GM21619 (cell line): ENCODE measurements around the gene ZNF629.

ENCODE experiments used
- ATAC-seq: cut with Tn5 transposase; IDR thresholded peaks from one replicate; pipeline ENCODE4 v1.9.1; 2021; ENCODE audit not compliant: unreplicated experiment

The ZNF629 gene

DNA sequence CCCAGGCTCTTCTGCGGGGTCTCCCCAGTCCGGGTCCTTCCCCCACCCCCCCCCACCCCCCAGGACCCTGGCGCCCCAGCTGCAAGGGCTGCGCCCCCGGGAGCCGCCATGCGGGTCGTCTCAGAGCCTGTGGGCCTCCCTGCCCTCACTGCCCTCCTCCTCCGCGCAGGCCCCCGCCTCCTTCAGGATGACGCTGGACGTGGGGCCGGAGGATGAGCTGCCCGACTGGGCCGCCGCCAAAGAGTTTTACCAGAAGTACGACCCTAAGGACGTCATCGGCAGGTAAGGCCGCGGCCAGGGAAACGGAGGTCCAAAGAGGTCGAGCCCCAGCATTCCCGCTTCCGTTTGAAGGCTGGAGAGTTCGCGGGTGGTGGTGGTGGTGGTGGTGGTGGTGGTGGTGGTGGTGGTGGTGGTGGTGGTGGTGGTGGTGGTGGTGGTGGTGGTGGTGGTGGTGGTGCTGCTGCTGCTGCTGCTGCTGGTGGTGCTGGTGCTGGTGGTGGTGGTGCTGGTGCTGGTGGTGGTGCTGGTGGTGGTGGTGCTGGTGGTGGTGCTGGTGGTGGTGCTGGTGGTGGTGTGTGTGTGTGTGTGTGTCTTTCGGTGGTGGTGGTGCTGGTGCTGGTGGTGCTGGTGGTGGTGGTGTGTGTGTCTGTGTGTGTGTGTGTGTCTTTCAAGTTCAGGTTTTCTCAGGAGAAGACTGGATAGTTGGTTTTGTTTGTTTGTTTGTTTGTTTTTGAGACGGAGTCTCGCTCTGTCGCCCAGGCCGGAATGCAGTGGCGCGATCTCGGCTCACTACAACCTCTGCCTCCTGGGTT is 38.2 kb downstream of the ZNF629 start:
- ATAC-seq, result no peak

DNA sequence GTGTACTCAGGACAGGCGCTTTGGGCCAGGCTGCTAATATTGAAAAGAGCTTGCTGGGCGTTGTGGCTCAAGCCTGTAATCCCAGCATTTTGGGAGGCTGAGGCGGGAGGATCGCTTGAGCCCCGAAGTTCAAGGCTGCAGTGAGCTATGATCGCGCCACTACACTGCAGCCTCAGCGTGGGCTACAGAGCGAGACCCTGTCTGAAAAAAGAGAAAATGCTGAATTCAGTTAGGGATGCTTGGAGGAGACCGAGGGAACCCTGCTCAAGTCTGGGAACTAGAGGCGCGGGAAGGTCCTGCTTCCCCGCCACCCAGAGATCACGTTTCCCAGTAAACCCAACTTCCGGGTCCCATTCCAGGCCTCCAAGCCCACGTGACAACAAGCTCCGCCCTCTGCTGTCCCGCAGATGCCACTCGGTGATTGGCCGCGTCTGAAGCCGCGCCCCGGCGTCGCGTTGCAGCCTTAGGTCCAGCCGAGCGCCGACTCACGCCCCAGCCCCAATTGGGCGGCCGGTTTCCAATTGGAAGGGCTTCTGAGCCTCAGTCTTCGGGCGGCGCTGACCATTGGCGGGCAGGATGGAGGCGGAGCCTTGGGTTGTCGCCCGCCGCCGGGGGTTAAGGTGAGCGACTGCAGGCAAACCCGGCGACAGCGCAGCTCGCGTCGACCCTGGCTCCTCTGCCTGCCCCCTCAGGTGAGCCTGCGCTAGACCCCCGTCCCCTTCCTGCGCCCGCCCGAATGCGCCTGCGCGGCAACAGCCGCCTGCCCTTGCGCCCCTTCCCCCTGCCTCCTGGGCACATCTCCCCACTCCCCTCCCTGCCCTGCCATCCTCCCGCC is 39.0 kb downstream of the ZNF629 start, which contains the start of gene PHKG2:
TSS of gene PHKG2 (plus strand) at position 627 of the 835 bp plus-strand sequence. CDS start 396 bp downstream, outside the sequence.
- ATAC-seq, result peak; percentile 94

DNA sequence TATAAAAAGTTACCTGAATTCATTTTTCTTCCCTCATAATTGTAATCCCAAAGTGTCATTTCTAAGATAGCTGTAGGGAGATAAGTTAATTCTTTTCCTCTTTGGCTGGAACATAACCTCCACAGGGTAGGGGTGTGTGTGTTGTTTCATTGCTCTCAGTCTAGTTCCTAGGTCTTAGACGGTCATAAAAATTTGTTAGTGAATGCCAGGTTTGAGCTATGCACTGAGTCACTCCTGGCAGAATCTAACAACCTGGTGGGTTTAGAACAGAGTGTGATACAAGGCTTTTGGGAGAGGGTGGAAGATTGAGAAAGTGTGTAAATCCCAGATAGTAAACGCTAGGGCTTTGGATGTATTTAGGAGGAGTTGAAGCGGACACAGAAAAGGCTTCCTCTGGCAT is 39.7 kb downstream of the ZNF629 start:
- ATAC-seq, result no peak

DNA sequence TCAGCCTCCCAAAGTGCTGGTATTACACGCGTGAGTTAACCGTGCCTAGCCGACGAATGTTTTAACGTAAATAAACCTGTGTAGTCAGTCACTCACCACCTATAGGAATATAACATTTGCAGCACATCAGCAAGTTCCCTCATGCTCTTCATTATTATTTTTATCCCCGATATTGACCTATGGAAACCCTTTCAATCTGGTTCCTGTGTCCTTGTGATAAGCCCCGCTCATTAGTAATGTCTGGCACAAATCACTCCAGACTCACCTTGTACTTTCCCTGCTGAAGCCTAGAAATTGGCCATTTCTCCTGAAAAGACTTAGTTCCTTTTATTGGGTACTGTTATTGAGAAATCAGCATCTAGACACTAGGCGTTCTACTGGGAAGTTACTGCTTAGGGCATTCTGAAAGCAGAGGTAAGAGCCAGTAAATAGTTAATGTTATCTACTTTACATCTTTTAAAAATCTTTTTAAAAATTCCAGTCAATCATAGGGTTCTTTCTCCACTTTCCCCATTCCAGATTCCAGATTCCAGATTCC is 40.3 kb downstream of the ZNF629 start:
- ATAC-seq, result no peak

DNA sequence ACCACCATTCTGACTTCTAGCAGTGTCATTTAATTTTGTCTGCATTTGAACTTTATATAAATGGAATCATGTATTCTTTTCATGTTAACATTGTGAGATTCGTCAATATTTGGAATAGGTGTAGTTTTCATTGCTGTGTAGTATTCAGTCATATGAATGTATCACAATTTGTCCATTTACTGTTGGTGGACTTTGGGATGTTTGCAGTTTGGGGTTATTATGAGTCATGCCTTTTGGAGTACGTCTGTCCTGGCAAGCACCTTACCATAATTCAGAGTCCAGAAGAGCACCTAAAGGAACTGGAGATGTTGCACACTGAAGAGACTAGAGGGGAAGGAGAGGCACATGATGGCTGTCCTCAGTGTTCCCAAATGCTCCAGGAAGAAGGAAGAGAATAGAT is 41.9 kb downstream of the ZNF629 start:
- ATAC-seq, result no peak

DNA sequence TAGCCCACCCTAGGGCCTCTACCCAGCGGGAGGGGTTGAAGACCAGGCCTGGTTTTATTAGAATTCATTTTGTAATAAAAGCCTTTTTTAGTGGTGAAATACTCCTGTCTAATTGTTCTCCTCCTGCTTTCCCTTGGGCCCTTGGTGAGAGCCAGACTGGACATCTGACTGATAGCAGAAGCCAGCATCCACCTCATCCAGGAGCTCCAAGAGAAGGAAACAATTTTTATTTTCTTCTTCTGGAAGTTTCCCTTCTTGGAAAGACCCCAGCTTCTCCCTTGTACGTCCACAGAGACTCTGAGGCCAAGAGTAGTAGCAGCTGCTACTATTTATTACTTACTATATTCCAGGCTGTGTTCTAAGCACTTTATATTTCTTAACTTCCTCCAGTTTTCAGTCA is 42.8 kb downstream of the ZNF629 start:
- no peak for ATAC-seq

DNA sequence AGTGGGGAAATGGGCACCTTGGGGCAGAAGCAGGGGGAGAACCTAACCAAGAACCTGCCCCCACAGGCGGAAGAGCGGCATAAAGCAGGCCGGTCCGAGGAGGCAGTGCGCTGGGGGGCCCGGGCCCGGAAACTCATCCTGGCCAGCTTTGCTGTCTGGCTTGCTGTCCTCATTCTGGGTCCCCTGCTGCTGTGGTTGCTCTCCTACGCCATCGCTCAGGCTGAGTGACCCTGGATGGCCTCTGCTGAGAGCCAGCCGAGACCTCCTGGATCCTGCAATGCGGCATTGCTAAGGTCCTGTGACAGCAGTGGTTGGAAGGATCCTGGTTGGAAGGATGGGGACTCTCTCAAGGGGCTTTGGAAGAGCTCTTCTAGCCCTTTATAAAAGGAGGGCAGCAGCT is 43.3 kb downstream of the ZNF629 start:
- no peak for ATAC-seq

DNA sequence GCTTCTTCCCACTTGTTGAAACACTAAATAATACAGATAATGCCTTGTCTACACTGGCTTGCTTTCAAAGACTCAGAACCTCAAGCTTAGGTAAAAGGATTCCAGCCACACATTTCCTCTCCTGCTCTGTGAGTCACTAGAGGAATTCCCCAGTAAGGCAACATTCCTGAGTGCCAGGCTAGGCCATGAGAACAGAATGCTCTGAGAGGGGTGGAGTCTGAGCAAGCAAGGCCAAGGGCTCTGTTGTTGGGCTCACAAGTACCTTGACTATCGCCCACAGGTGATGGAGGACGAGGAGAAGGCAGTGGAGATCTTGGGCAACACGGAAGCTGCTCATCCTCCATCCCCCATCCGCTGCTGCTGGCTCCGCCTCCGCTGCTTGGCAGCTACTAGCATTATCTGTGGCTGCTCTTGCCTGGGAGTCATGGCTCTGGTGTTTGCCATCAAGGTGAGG is 45.5 kb downstream of the ZNF629 start:
- no peak for ATAC-seq

DNA sequence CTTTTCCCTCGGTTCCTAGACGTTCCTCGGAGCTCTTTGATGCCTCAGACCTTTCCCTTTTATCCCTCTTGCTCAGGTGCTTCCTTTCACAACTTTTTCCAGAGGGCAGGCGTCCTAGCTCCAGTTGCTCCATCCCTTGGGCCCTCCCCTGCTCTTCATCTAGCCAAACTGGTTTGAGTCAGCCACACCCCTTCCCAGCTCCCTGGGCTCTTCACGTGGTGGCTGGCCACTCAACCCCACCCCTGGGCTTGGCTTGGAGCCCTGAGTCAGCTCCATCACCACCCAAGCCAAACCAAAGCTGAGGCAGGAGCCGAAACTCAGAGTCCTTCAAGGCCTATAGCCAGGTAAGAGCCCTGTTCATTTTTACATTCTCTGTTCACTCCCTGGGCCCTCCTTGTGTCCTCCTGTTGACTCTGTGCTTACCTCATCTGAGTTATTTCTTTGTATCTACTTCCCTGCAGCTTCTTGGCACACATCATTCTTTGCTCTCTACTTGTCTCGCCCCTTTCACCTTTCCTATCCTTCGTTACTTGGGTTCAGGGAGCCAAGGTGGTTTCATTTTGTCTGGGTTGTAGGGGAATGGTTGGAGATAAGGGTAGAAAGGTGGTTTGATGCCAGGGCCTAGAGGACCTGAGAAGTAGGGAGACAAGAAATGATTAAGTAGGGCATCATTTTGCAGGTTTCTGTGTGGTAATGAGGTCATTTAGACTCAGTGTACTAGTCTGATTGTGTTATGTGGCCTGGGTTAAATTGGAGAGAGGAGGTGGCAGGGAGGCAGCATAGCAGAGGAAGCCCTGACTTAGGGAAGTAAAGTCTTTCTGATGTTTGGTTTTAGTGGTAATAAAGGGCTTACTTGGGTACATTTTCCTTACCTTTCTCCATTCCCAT is 46.4 kb downstream of the ZNF629 start:
- ATAC-seq, result no peak

DNA sequence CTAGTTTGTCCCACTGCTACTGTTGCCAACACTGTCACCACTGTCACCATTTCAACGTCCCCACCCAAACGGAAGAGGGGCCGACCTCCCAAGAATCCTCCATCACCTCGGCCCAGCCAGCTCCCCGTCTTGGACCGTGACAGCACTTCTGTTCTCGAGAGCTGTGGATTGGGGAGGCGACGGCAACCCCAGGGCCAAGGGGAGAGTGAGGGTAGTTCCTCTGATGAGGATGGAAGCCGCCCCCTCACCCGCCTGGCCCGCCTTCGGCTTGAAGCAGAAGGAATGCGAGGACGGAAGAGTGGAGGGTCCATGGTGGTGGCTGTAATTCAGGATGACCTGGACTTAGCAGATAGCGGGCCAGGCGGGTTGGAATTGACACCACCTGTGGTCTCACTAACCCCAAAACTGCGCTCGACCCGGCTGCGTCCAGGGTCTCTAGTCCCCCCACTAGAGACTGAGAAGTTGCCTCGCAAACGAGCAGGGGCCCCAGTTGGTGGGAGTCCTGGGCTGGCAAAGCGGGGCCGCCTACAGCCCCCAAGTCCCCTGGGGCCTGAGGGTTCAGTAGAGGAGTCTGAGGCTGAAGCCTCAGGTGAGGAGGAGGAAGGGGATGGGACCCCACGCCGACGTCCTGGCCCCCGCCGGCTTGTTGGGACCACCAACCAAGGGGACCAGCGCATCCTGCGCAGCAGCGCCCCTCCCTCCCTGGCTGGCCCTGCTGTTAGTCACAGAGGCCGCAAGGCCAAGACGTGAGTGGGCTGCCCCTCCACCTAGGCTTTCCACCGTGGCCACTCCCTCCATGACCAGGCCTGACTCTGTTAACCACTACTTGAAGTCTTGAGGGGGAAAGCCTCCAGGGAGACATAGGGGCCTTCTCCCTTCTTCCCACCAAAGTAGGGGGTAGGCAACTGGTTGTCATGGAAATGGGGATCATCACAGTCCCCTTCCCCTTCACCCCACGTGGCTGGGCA is 47.7 kb downstream of the ZNF629 start:
- no peak for ATAC-seq

DNA sequence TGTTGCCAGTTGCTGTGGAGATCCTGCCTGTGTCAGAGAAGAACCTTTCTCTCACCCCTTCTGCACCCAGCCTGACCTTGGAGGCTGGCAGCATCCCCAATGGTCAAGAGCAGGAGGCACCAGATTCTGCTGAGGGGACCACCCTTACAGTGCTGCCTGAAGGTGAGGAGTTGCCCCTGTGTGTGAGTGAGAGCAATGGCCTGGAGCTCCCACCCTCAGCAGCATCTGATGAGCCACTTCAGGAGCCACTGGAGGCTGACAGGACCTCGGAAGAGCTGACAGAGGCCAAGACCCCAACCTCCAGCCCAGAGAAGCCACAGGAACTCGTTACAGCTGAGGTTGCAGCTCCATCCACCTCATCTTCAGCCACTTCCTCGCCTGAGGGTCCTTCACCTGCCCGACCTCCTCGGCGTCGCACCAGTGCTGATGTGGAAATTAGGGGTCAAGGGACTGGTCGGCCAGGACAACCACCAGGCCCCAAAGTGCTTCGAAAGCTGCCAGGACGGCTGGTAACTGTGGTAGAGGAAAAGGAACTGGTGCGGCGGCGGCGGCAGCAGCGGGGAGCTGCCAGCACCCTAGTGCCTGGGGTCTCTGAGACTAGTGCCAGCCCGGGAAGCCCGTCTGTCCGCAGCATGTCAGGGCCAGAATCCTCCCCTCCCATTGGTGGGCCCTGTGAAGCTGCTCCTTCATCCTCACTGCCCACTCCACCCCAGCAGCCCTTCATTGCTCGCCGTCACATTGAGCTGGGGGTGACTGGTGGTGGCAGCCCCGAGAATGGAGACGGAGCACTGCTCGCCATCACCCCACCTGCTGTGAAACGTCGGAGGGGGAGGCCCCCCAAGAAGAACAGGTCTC is 49.0 kb downstream of the ZNF629 start:
- no peak for ATAC-seq

DNA sequence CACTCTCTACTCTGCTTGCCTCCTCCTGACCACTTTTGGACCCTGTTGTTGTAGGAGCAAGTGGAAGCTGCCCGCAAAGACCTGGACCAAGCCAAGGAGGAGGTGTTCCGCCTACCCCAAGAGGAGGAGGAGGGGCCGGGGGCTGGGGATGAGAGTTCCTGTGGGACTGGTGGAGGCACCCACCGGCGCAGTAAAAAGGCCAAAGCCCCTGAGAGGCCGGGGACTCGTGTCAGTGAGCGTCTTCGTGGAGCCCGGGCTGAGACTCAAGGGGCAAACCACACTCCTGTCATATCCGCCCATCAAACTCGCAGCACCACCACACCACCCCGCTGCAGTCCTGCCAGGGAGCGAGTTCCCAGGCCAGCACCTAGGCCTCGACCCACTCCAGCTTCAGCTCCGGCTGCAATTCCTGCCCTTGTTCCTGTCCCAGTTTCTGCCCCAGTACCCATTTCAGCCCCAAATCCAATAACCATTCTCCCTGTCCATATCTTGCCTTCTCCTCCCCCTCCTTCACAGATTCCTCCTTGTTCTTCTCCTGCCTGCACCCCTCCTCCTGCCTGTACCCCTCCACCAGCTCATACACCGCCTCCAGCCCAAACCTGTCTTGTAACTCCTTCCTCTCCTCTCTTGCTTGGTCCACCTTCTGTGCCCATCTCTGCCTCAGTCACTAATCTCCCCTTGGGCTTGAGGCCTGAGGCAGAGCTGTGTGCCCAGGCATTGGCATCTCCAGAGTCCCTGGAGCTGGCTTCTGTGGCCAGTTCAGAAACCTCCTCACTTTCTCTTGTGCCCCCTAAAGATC is 49.8 kb downstream of the ZNF629 start:
- no peak for ATAC-seq

DNA sequence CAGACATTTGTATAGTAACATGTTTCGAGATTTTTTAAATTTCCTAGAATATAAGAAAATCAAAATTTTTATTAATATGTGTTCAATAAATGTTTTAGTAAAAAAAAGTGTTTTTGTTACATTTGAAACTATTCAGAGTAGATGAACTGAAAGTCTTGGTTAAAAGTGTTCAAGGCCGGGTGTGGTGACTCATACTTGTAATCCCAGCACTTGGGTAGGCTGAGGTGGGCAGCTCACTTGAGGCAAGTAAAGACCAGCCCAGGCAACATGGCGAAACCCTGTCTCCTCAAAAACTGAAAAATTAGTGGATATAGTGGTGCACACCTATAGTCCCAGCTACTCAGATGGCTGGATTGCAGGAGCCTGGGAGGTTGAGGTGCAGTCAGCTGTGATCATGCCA is 55.6 kb downstream of the ZNF629 start:
- no peak for ATAC-seq

DNA sequence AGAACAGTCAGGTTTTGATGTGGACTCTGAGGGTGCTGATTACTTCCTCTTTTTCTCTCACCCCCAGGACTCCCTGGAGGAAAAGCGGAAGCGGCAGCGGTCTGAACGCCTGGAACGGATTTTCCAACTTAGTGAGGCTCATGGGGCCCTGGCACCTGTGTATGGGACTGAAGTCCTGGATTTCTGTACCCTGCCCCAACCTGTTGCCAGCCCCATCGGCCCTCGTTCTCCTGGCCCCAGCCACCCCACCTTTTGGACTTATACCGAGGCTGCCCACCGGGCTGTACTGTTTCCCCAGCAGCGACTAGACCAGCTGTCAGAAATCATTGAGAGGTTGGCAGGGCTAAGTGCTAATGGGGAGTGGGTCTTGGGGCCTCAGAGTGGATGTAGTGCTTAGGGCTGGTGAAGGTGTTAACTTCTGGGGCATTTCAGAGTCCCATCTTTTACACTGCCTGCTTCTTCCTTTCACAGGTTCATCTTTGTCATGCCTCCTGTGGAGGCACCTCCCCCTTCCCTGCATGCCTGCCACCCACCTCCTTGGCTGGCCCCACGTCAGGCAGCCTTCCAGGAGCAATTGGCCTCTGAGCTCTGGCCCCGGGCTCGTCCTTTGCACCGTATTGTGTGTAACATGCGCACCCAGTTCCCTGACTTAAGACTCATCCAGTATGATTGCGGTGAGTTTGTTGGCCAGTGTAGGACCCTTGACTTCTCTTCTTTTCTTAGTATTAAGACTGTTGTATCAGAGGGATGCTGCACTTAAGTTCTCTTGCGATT is 57.9 kb downstream of the ZNF629 start:
- ATAC-seq, result no peak
